ENCODE measurements around the gene TRPC4AP.

The TRPC4AP gene

GRCh38 chr20:34995192-34995591 is 97.4 kb downstream of the TRPC4AP start:
- Histone ChIP-seq H3K9me3 (ENCODE audit: insufficient read depth, low read length) (no peaks in the 10 kb centered on the region), H3K79me2 (ENCODE audit: insufficient read depth, low read length) (no peaks in the 10 kb centered on the region)

GRCh38 chr20:34994509-34995131 is 98.0 kb downstream of the TRPC4AP start:
- H3K36me3 ChIP-seq (ENCODE audit: low read length) = no peaks in the 10 kb centered on the region
- no peaks in the 10 kb centered on the region for H3F3A ChIP-seq (ENCODE audit: insufficient read depth)
- no peak overlapping the region for H3K4me3 ChIP-seq (ENCODE audit: insufficient read depth, low read length, poor library complexity, severe bottlenecking)
- no peaks in the 10 kb centered on the region for H3K79me2 ChIP-seq (ENCODE audit: insufficient read depth, low read length)
- H3K27ac ChIP-seq (ENCODE audit: low read depth, low read length) = no peak overlapping the region
- H3K9me3 ChIP-seq (ENCODE audit: insufficient read depth, low read length) = no peaks in the 10 kb centered on the region
- H3K4me2 ChIP-seq (ENCODE audit: low read depth, low read length, poor library complexity, severe bottlenecking) = no peak overlapping the region
- no peak overlapping the region for H3K9ac ChIP-seq (ENCODE audit: low read length)
- no peak overlapping the region for H2AFZ ChIP-seq (ENCODE audit: low read depth, low read length, severe bottlenecking)
- H4K20me1 ChIP-seq (ENCODE audit: low read depth, low read length) = no peaks in the 10 kb centered on the region
- TF ChIP-seq EZH2phosphoT487 (conservative IDR thresholded peaks at IDR 0.05; ENCODE audit: low read length) = no peak
- no peak for TF ChIP-seq CTCF (IDR thresholded peaks at IDR 0.05; ENCODE audit: insufficient read depth, low read length, poor library complexity, severe bottlenecking)
- H3K27me3 ChIP-seq (ENCODE audit: low read length) = no peaks in the 10 kb centered on the region
- H3K9me2 ChIP-seq (replicated peaks; ENCODE audit: insufficient read depth, low read length) = no peaks in the 10 kb centered on the region

More at GRCh38 chr20:34995192-34995591, 97.4 kb downstream of the TRPC4AP start:
- H2AFZ ChIP-seq (ENCODE audit: low read depth, low read length, severe bottlenecking) = no peak overlapping the region
- H3K36me3 ChIP-seq (ENCODE audit: low read length) = no peaks in the 10 kb centered on the region
- no peaks in the 10 kb centered on the region for H3K27me3 ChIP-seq (ENCODE audit: low read length)
- no peak overlapping the region for H3K4me2 ChIP-seq (ENCODE audit: low read depth, low read length, poor library complexity, severe bottlenecking)
- no peak overlapping the region for H3K4me3 ChIP-seq (ENCODE audit: insufficient read depth, low read length, poor library complexity, severe bottlenecking)
- TF ChIP-seq EZH2phosphoT487 (conservative IDR thresholded peaks at IDR 0.05; ENCODE audit: low read length) (no peak), CTCF (IDR thresholded peaks at IDR 0.05; ENCODE audit: insufficient read depth, low read length, poor library complexity, severe bottlenecking) (no peak)
- H3K9me2 ChIP-seq (replicated peaks; ENCODE audit: insufficient read depth, low read length) = no peaks in the 10 kb centered on the region
- H3F3A ChIP-seq (ENCODE audit: insufficient read depth) = no peaks in the 10 kb centered on the region
- no peak overlapping the region for H3K27ac ChIP-seq (ENCODE audit: low read depth, low read length)
- no peak overlapping the region for H3K9ac ChIP-seq (ENCODE audit: low read length)
- H4K20me1 ChIP-seq (ENCODE audit: low read depth, low read length) = no peaks in the 10 kb centered on the region

GRCh38 chr20:34993941-34994508 is 98.6 kb downstream of the TRPC4AP start:
- TF ChIP-seq CTCF (IDR thresholded peaks at IDR 0.05; ENCODE audit: insufficient read depth, low read length, poor library complexity, severe bottlenecking) = no peak
- no peak for TF ChIP-seq EZH2phosphoT487 (conservative IDR thresholded peaks at IDR 0.05; ENCODE audit: low read length)
- Histone ChIP-seq H2AFZ (ENCODE audit: low read depth, low read length, severe bottlenecking) (no peak overlapping the region), H3K4me3 (ENCODE audit: insufficient read depth, low read length, poor library complexity, severe bottlenecking) (no peak overlapping the region), H3K79me2 (ENCODE audit: insufficient read depth, low read length) (no peaks in the 10 kb centered on the region), H3K9ac (ENCODE audit: low read length) (no peak overlapping the region), H3K9me2 (replicated peaks; ENCODE audit: insufficient read depth, low read length) (no peaks in the 10 kb centered on the region), H3K4me2 (ENCODE audit: low read depth, low read length, poor library complexity, severe bottlenecking) (no peak overlapping the region), H3K36me3 (ENCODE audit: low read length) (no peaks in the 10 kb centered on the region), H3K27ac (ENCODE audit: low read depth, low read length) (no peak overlapping the region), H3K9me3 (ENCODE audit: insufficient read depth, low read length) (no peaks in the 10 kb centered on the region), H3K27me3 (ENCODE audit: low read length) (no peaks in the 10 kb centered on the region), H4K20me1 (ENCODE audit: low read depth, low read length) (no peaks in the 10 kb centered on the region), H3F3A (ENCODE audit: insufficient read depth) (no peaks in the 10 kb centered on the region)

Measured in SU-DHL-6 (cell line).